ENCODE data around the gene ALDH3B2.

Gene ALDH3B2

GRCh38 chr11:67649634-67650510, 24.6 kb downstream of the ALDH3B2 start:
- Histone ChIP-seq H3K4me3 (ENCODE audit: low read depth in 1 of 2, low read length in 1 of 2) (peak overlapping the region in 1 of 2 experiments; percentile 35), H3K27me3 (peaks cover 61% of the 10 kb centered on the region), H3K27ac (no peak overlapping the region), H3K4me1 (ENCODE audit: control insufficient read depth in 1 of 2, insufficient read depth in 1 of 2, low read depth in 1 of 2, low read length in 1 of 2) (peaks cover 4 to 6% of the 10 kb centered on the region in 2 experiments), H3K36me3 (no peaks in the 10 kb centered on the region), H3K9me3 (no peaks in the 10 kb centered on the region)
- TF ChIP-seq CTCF (IDR thresholded peaks at IDR 0.05), result no peak

- no peak for TF ChIP-seq CTCF (IDR thresholded peaks at IDR 0.05)
- H3K4me3 ChIP-seq (ENCODE audit: low read depth in 1 of 2, low read length in 1 of 2), result no peak overlapping the region
- H3K4me1 ChIP-seq (ENCODE audit: control insufficient read depth in 1 of 2, insufficient read depth in 1 of 2, low read depth in 1 of 2, low read length in 1 of 2), result peaks cover 4 to 6% of the 10 kb centered on the region in 2 experiments
These were observed 25.4 kb downstream of the ALDH3B2 start for GRCh38 chr11:67648796-67649613.

DNA sequence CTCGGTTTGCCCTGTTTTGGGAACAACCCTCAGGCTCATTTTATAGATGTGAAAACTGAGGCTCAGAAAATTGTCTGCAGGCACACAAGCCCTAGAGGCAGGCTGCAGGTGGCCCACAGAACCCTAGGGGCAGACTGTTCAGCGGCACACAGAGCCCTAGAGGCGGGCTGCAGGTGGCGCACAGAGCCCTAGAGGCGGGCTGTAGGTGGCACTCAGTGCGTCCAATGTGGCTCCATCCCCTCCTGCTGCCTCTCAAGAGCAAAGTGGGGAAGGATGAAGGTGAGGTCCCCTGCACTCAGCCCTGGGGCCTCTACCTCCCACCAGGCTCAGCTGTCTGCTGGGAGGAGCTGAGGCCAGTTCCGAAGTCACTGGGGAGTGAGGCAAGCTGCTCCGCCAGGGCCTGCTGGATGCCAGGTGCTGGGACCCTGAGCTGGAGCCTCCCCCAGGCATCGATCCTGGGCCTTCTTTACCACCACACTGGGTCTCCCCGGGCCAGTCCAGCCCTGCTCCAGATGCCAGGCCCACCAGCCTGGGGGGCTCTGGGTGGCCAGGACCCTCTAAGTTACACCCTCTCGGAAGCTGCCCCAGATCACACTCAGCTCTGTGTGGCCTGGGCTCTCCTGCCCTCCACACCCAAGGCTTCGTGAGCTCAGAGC, 26.2 kb downstream of the ALDH3B2 start:
- no peak overlapping the region for H3K27ac ChIP-seq
- TF ChIP-seq CTCF (IDR thresholded peaks at IDR 0.05), result no peak

More at GRCh38 chr11:67648796-67649613, 25.4 kb downstream of the ALDH3B2 start:
- no peaks in the 10 kb centered on the region for H3K36me3 ChIP-seq
- H3K9me3 ChIP-seq, result no peaks in the 10 kb centered on the region
- no peak overlapping the region for H3K27ac ChIP-seq
- H3K27me3 ChIP-seq, result peaks cover 61% of the 10 kb centered on the region

GRCh38 chr11:67647471-67647870, 27.0 kb downstream of the ALDH3B2 start:
- H3K27ac ChIP-seq, result no peak overlapping the region
- no peak for TF ChIP-seq CTCF (IDR thresholded peaks at IDR 0.05)
- peaks cover 60% of the 10 kb centered on the region for H3K27me3 ChIP-seq
- no peaks in the 10 kb centered on the region for H3K9me3 ChIP-seq
- H3K4me3 ChIP-seq (ENCODE audit: low read depth in 1 of 2, low read length in 1 of 2), result no peak overlapping the region
- H3K4me1 ChIP-seq (ENCODE audit: control insufficient read depth in 1 of 2, insufficient read depth in 1 of 2, low read depth in 1 of 2, low read length in 1 of 2), result peaks cover 4 to 6% of the 10 kb centered on the region in 2 experiments
- H3K36me3 ChIP-seq, result no peaks in the 10 kb centered on the region

More for the DNA sequence above, 26.2 kb downstream of the ALDH3B2 start:
- H3K27me3 ChIP-seq, result peaks cover 61% of the 10 kb centered on the region
- H3K4me1 ChIP-seq (ENCODE audit: control insufficient read depth in 1 of 2, insufficient read depth in 1 of 2, low read depth in 1 of 2, low read length in 1 of 2), result peaks cover 4 to 6% of the 10 kb centered on the region in 2 experiments
- no peak overlapping the region for H3K4me3 ChIP-seq (ENCODE audit: low read depth in 1 of 2, low read length in 1 of 2)
- H3K9me3 ChIP-seq, result no peaks in the 10 kb centered on the region
- H3K36me3 ChIP-seq, result no peaks in the 10 kb centered on the region

Data from neutrophil (primary cell).